Ishikawa (cell line): Measurements from ENCODE around the gene WNK4.

ENCODE experiments used
- CEBPB ChIP-seq: IDR thresholded peaks from 2 replicates; pipeline ENCODE4 v1.6.1; 2012
- CREB1 ChIP-seq: IDR thresholded peaks from 2 replicates; pipeline ENCODE4 v1.6.1; 2012; ENCODE audit warnings: low read depth
- EGR1 ChIP-seq: IDR thresholded peaks from 2 replicates; pipeline ENCODE4 v1.6.1; 2012
- EP300 ChIP-seq: IDR thresholded peaks from 2 replicates; pipeline ENCODE4 v1.6.1; 2012; ENCODE audit warnings: borderline replicate concordance
- FOXM1 ChIP-seq: IDR thresholded peaks from 2 replicates; pipeline ENCODE4 v1.6.1; 2012; ENCODE audit warnings: low read depth, borderline replicate concordance
- NFIC ChIP-seq: IDR thresholded peaks from 2 replicates; pipeline ENCODE4 v1.6.1; 2012
- RAD21 ChIP-seq: IDR thresholded peaks from 2 replicates; pipeline ENCODE4 v1.6.1; 2012; ENCODE audit warnings: low read depth
- TAF1 ChIP-seq: IDR thresholded peaks from 2 replicates; pipeline ENCODE4 v1.6.1; 2012; ENCODE audit warnings: low read depth, mild to moderate bottlenecking
- TCF12 ChIP-seq: IDR thresholded peaks from 2 replicates; pipeline ENCODE4 v1.6.1; 2012; ENCODE audit warnings: low read depth
- TEAD4 ChIP-seq: IDR thresholded peaks from 2 replicates; pipeline ENCODE4 v1.6.1; 2012
- YY1 ChIP-seq: IDR thresholded peaks from 2 replicates; pipeline ENCODE4 v1.6.1; 2012; ENCODE audit warnings: low read depth
- ZBTB7A ChIP-seq: IDR thresholded peaks from 2 replicates; pipeline ENCODE4 v1.6.1; 2012; ENCODE audit warnings: low read depth
- TF ChIP-seq, protein P1 (sequence below): IDR thresholded peaks from 2 replicates; pipeline ENCODE4 v1.6.1; 2012
- TF ChIP-seq, protein P2 (sequence below): IDR thresholded peaks from 2 replicates; pipeline ENCODE4 v1.6.1; 2012; ENCODE audit warnings: low read depth, mild to moderate bottlenecking
- TF ChIP-seq, protein P3 (sequence below): IDR thresholded peaks from 2 replicates; pipeline ENCODE4 v1.6.1; 2012

Gene WNK4

DNA sequence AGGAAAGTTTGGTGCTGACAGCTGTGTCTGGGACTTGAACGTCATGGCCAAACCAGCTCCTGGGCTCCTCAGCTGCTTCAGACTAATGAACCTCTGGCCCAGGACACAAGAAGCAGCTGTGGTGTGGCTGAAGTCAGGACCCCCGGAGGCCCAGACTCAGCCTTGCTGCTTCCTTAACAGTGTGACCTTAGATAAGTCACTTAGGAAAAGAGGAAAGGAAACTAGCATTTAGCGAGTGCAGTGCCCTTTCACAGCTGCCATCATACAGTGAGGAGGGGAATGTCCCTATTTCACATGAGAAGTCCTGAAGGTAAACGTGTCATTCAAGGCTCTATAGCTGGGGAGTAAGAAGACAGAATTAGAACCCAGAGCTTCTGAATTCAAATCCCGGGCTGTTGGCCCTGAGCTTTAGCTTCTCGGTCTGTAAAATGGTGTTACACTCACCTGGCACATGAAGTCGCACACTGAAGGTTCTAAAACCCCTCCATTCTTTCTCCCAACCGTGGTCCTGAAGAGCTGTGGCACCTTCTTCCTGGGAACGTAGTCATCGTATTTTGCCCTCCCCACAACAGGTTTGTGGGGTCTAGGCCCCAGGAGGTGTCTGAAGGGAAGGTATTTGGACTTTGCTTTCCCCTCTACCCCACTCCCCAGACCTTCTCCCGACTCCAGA lies 20.3 kb upstream of the WNK4 start:
- TF ChIP-seq NFIC, result no peak
- TF ChIP-seq TEAD4, result no peak
- no peak for TF ChIP-seq EGR1
- TF ChIP-seq, protein P1, sequence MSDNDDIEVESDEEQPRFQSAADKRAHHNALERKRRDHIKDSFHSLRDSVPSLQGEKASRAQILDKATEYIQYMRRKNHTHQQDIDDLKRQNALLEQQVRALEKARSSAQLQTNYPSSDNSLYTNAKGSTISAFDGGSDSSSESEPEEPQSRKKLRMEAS, result no peak
- no peak for TF ChIP-seq TAF1
- TF ChIP-seq EP300, result no peak
- TF ChIP-seq CEBPB, result no peak
- no peak for TF ChIP-seq CREB1
- TF ChIP-seq YY1, result no peak

DNA sequence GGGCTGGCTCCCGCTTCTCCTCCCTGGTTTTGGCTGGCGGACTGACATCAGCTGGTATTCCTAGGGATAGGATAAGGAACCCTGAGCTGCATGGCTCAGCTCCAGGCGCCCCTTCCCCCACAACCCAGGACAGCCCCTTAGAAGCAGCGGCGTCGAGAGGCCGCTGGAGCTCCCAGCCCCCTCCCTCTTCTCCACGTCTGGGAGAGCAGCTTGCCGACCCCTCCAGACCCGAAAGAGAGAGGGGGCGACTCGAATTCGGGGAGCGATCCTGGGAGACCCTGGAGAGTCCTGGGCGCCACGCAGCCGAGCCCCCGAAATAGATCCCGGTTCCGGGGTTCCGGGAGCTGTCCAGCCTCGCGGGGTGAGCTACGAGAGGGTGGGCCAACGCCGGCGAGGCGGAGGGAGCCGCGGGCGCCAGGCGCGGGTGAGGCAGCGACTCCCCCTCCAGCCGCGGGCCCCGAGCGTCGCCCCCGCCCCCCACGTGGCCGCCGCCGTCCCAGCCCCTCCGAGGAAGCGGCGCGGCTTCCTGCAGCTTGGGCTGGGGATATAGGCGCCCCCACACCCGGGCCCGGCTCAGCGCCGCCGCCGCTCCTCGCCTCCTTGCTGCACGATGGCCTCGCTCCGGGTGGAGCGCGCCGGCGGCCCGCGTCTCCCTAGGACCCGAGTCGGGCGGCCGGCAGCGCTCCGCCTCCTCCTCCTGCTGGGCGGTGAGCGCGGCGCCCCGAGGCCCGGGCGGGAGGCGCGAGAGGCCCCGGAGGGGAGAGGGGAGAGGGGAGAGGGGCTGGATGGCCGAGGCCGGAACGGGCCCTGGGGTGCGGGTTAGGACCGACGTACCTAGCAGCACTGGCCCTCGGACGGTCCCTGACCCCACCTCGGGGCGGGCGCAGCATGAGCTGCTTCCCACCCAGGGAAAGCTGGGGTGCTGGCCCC lies 19.5 kb upstream of the WNK4 start, which contains the start of gene RAMP2:
RAMP2 (plus strand) TSS at position 576 of the 930 bp plus-strand sequence; CDS start at position 611, 35 bp downstream.
- TF ChIP-seq, protein P2, sequence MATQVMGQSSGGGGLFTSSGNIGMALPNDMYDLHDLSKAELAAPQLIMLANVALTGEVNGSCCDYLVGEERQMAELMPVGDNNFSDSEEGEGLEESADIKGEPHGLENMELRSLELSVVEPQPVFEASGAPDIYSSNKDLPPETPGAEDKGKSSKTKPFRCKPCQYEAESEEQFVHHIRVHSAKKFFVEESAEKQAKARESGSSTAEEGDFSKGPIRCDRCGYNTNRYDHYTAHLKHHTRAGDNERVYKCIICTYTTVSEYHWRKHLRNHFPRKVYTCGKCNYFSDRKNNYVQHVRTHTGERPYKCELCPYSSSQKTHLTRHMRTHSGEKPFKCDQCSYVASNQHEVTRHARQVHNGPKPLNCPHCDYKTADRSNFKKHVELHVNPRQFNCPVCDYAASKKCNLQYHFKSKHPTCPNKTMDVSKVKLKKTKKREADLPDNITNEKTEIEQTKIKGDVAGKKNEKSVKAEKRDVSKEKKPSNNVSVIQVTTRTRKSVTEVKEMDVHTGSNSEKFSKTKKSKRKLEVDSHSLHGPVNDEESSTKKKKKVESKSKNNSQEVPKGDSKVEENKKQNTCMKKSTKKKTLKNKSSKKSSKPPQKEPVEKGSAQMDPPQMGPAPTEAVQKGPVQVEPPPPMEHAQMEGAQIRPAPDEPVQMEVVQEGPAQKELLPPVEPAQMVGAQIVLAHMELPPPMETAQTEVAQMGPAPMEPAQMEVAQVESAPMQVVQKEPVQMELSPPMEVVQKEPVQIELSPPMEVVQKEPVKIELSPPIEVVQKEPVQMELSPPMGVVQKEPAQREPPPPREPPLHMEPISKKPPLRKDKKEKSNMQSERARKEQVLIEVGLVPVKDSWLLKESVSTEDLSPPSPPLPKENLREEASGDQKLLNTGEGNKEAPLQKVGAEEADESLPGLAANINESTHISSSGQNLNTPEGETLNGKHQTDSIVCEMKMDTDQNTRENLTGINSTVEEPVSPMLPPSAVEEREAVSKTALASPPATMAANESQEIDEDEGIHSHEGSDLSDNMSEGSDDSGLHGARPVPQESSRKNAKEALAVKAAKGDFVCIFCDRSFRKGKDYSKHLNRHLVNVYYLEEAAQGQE, result peak; percentile 72
- TF ChIP-seq, protein P1, result peak; percentile 36; the same call in 1 of the 2 replicates
- no peak for TF ChIP-seq NFIC

DNA sequence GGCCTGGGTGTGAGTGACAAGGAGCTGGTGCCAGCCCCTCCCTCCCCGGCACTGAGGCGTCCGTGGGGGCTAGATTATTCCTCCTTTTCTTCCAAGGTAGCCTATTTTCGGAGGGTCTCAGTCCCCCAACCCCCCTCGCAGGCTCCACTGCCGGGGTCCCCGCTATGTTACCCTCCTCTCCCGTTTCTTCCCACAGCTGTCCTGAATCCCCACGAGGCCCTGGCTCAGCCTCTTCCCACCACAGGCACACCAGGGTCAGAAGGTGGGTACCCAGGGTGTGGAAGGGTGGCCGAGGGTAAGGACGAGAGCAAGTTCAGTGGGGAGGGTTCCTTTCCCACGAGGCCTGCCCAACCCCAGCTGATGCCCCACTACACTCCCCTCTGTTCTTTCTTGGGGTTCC lies 18.8 kb upstream of the WNK4 start:
- TF ChIP-seq TEAD4 (no peak), CEBPB (no peak), FOXM1 (no peak), ZBTB7A (peak; percentile 44; the same call in 1 of the 2 replicates)

DNA sequence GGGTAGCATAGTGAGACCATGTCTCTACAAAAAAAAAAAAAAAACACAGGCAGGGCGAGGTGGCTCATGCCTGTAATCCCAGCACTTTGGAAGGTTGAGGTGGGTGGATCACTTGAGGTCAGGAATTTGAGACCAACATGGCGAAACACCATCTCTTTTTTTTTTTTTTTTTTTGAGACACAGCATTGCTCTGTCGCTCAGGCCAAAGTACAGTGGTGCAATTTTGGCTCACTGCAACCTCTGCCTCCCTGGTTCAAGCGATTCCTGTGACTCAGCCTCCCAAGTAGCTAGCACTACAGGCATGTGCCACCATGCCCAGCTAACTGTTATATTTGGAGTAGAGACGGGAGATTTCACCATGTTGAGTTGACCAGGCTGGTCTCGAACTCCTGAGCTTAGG lies 14.3 kb upstream of the WNK4 start:
- TF ChIP-seq TEAD4, result no peak
- no peak for TF ChIP-seq YY1
- TF ChIP-seq, protein P1, result no peak
- no peak for TF ChIP-seq NFIC

DNA sequence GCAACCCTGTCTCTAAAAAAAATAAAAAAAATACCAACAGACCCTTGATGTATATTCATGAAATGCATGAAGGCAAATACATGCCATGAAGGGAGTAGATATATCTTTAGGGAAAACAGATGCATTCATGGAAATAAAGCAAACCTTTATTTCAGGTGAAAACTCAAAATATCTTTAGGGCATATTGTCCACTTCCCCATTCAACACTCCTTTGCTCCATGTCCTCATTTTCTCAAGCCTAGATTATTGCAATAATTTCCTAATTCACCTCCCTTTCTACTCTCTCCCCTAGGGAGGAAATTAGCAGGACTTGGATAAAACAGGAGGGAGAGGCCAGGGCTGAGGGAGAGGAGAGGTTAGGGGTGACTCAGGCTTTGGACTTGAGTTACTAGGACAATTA lies 12.9 kb upstream of the WNK4 start:
- TF ChIP-seq, protein P3, sequence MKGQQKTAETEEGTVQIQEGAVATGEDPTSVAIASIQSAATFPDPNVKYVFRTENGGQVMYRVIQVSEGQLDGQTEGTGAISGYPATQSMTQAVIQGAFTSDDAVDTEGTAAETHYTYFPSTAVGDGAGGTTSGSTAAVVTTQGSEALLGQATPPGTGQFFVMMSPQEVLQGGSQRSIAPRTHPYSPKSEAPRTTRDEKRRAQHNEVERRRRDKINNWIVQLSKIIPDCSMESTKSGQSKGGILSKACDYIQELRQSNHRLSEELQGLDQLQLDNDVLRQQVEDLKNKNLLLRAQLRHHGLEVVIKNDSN, result no peak
- TF ChIP-seq, protein P2, result no peak
- TF ChIP-seq, protein P1, result no peak
- TF ChIP-seq EP300, result no peak
- no peak for TF ChIP-seq EGR1
- TF ChIP-seq TEAD4, result no peak
- TF ChIP-seq CEBPB, result no peak
- no peak for TF ChIP-seq ZBTB7A
- no peak for TF ChIP-seq TAF1
- no peak for TF ChIP-seq FOXM1
- TF ChIP-seq NFIC, result no peak
- no peak for TF ChIP-seq RAD21
- no peak for TF ChIP-seq YY1
- TF ChIP-seq CREB1, result no peak
- no peak for TF ChIP-seq TCF12

DNA sequence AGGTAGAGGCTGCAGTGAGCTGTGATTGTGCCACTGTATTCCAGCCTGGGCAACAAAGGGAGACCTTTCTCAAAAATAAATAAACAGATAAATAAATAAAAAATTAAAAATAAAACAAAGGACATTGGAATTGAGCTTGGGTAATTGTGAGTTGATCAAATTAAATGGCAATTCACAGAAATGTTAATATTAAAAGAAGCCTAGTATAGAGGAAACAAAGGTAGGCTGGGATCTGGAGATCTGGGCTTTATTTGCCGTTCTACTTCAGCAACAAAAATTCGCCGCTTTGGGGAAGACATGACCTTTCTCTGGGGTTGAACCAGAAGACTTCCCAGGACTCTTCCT lies 7.5 kb upstream of the WNK4 start:
- TF ChIP-seq, protein P3, result no peak
- no peak for TF ChIP-seq TAF1
- TF ChIP-seq, protein P2, result no peak
- no peak for TF ChIP-seq CREB1
- TF ChIP-seq CEBPB, result no peak
- TF ChIP-seq YY1, result no peak
- no peak for TF ChIP-seq ZBTB7A
- TF ChIP-seq EGR1, result no peak
- no peak for TF ChIP-seq TEAD4
- no peak for TF ChIP-seq TCF12
